Epithelial cell of prostate (primary cell): Measurements from ENCODE around the gene POLA1.

Experiments
- DNase-seq: peaks from one replicate; pipeline ENCODE4 v3.0.0-alpha.2; 2011; ENCODE audit warnings: low read depth, low spot score
- H3K27ac ChIP-seq: fragments of 450-650 bp; 2 replicates; pipeline ENCODE4 v1.5.1; 2017; ENCODE audit warnings: mild to moderate bottlenecking

POLA1 gene

GRCh38 chrX:24955372-24955930, 261.7 kb downstream of the POLA1 start:
- H3K27ac ChIP-seq = no peak overlapping the region
- DNase-seq = no peak

DNA sequence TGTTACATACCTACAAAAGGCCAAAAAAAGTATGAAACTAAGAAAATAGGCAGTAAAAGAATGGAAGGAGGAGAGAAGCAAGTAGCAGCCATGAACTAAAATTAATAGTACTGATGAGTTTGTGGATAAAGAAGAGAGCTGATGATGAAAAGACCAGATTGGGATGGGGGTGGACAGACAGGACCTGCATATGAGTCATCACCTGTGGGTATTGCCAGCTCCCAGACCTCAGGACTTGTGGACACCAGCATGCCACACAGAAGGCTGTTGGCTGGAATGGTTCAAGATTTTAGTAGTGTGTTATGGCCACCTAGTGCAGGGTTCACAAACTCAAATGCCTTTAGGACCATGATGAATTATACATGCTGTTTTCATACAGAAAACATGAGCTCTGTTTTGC, 263.1 kb downstream of the POLA1 start:
- H3K27ac ChIP-seq = no peak overlapping the region
- no peak for DNase-seq

- DNase-seq = no peak
- H3K27ac ChIP-seq = no peak overlapping the region
These were observed 268.1 kb downstream of the POLA1 start for GRCh38 chrX:24961809-24962208.

- H3K27ac ChIP-seq = no peak overlapping the region
- no peak for DNase-seq
These were observed 270.1 kb downstream of the POLA1 start for GRCh38 chrX:24963823-24964222.

GRCh38 chrX:24965372-24965771, 271.7 kb downstream of the POLA1 start:
- H3K27ac ChIP-seq = no peak overlapping the region

DNA sequence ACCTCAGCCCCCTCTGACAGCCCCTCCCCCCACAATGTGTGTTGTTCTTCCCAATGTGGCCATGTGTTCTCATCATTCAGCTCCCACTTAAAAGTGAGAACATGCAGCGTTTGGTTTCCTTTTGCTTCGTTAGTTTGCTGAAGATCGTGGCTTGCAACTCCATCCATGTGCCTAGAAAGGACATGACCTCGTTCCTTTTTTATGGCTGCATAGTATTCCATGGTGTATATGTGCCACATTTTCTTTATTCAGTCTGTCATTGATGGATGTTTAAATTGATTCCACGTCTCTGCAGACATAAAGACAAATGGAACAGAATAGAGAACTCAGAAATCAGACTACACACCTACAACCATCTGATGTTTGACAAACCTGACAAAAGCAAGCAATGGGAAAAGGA, 276.1 kb downstream of the POLA1 start:
- no peak for DNase-seq
- H3K27ac ChIP-seq = no peak overlapping the region

More at GRCh38 chrX:24965372-24965771, 271.7 kb downstream of the POLA1 start:
- no peak for DNase-seq

DNA sequence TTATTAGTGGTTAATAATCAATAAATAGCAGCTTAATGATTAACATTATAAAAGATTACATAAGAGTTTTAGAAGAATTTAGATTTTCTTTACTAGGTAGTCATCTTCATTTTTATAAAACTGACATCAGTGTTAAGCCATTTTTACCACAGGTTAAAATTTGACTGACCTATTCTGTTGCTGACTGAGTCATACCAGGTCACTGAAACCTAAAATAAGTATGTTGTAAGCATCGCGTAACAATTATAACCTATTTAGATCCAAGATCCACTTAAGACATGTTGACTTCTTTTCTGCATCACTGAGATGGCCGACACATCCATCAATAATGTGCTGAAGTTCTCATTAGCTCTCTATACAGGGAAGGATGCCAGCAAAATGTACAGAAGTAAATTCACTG, 285.4 kb downstream of the POLA1 start:
- no peak overlapping the region for H3K27ac ChIP-seq
- no peak for DNase-seq

DNA sequence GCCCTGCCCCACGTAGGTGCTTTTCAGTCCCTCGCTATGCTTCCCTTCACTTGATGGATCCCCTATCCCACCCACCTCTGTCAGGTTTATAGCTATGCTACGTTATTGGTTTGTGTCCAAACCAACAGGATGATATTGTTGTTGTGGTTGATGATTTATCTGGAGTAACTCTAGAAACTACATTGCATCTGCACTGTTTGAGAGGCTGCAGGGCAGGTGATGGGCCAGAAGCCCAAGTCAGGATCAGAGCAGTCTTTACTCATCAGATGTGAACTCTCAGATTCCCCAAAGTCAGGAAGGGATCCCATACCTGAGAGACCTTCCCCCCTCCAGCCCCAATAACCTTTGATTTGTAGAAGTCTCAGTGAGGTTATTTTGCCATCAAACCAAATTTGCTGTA, 287.3 kb downstream of the POLA1 start:
- no peak overlapping the region for H3K27ac ChIP-seq
- no peak for DNase-seq

DNA sequence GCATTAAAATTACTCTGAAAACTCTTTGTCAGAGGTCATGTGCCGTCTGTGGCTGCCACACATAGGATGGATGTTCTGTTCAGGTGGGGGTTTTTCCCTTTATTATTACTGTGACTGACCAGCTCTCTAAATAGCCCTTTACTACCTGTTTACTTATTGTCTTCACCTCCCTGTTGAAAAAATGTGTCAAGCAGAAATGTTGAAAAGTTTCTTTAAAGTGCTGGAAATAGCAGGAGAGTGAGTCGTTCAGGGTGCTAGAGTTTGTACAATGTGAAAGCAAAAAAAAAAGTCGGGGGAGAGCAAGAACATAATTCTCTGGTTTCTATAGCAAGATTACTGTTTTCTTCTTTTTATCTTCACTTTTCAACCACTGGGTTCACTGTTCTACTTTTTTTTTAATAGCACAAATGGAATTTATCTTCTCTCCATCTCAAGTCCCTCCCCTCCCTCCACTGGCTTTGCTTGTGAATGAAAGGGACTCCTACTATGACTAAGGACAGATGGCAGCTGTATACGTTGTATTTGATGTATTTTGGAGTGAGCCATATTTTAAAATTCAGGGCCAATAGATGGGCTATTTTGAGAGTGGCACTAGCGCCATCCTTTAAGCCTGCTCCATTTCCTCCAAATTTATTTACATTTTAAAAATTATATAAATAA, 288.7 kb downstream of the POLA1 start:
- no peak overlapping the region for H3K27ac ChIP-seq
- DNase-seq = no peak

GRCh38 chrX:24983931-24984330, 290.2 kb downstream of the POLA1 start:
- no peak overlapping the region for H3K27ac ChIP-seq
- DNase-seq = no peak

DNA sequence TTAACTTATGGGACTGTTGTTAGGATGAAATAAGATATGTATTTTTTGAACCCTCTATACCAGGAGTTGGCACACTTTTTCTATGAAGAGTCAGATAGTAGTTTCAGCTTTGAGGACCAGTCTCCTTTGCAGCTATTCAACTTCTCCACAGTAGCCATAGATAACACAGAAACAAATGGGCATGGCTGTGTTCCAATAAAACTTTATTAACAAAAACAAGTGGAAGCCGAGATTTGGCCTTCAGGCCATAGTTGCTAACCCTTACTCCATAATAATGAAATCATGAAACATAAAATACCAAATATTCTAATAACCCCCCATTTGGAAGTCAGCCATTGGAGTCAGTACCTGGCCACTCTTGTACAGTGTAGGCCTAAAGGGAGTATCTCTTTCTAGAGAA, 291.4 kb downstream of the POLA1 start:
- no peak for DNase-seq
- H3K27ac ChIP-seq = no peak overlapping the region

DNA sequence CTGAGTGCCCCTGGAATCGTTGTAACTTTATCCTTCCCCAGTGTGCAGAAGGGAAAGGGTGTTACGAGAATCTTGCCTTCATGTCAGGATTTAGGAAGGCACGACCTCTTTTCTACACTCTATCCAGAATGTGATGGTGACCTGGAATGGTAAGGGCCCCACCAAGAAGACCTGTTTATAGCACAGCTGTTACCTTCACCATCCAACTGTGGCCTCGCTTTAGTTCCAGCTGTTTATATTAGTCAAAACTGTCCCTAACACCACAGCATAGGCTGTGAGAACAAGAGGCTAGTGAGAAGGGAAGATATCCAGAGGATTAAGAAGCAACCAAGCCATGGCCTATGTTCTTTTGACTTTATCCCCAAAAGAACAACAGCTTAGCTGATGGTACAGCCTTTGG, 294.0 kb downstream of the POLA1 start:
- H3K27ac ChIP-seq = no peak overlapping the region
- DNase-seq = no peak

GRCh38 chrX:24988314-24988713, 294.6 kb downstream of the POLA1 start:
- no peak overlapping the region for H3K27ac ChIP-seq
- DNase-seq = no peak

- no peak for DNase-seq
- no peak overlapping the region for H3K27ac ChIP-seq
These were observed 296.8 kb downstream of the POLA1 start for GRCh38 chrX:24990535-24990934.

DNA sequence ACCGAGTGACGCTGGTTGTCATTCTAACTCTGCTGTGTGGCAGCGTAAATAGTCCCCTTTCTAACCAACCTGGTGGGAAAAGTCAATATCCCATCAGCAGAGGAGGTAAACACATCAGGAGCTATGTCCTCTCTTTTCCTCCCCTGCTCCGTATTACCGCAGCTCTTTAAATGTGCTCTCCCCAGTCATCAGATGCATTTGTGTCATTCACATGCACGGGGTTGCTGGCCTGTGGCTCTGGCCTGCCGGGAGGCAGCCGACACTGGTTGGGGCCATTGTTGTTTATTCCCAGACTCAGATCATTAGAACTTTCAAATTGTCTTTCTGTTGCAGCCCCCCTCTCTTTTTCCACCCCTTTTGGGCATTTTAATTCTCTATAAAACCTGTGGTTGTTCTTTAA, 300.2 kb downstream of the POLA1 start:
- no peak overlapping the region for H3K27ac ChIP-seq
- DNase-seq = no peak

DNA sequence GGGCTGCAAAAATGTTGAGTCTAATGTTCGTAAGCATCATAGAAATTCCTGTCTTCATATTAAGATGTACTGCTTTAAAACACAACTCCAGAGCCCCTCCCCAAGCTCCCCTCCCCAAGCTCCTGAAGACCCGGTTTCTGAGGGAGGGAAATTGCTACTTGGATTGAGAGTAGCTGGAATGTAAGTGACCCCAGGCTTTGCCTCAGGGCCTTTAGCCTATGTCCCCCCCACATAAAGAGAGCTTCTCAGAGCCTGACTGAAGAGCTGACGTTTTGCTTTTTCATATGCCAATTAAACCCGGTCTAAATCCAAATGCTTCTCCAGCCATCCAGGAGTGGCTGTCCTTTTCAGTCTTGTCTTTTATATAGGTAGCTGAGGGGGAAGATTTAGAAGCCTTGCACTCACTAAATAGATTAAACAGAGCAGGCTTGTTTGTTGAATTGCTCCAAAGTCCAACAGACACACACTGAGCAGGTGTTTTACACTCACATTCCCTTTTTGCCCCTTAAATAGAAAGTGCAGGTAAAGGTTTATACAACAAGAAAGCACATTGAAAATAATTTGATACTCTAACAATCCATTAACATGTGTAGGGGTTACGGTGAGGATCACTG, 302.5 kb downstream of the POLA1 start:
- no peak for DNase-seq
- no peak overlapping the region for H3K27ac ChIP-seq

DNA sequence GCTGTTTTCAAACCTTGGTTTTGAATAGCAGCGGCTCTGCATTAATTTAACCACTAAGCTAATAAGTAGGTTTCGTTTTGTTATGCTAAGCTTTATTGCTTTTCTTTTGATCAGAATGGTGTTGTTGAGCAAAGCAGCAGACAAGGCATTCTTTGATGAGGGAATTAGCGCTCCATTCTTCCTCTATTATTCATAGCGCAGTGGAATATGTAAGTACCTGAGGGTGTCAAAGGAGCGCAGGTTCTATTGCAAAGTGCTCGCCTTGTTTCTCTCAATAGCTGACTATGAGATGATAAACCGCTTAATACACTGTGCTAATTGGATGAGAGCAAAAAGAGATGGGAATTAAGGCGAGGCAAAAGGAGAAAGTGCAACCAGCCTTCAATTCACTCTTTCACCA, 305.8 kb downstream of the POLA1 start:
- H3K27ac ChIP-seq = no peak overlapping the region
- DNase-seq = no peak

GRCh38 chrX:25001808-25002660, 308.3 kb downstream of the POLA1 start:
- H3K27ac ChIP-seq = no peak overlapping the region
- no peak for DNase-seq

DNA sequence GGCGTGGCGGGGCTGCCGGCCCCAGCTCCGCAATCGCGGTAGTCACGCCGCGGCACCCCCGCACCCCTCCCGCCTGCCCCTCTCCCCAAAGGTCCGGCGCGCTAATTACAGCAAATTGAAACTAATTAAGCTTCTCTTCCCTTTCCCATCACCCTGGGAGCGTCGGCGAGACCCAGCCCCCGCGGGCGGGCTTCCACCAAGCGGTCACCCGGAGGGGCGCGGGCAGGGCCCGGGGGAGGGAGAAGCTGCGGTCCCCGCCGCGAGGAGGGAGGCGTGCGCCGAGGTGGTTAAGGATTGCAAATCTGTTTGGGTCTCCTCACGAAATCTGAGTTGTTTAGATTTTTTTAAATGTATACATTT, 308.9 kb downstream of the POLA1 start:
- DNase-seq = no peak
- H3K27ac ChIP-seq = no peak overlapping the region

GRCh38 chrX:25003066-25003849, 309.5 kb downstream of the POLA1 start:
- H3K27ac ChIP-seq = no peak overlapping the region
- no peak for DNase-seq
